Esophagus mucosa (tissue), 1 donor: ENCODE results near the gene CASP8. TPM values are rescaled to one million over a fixed set of nuclear protein-coding genes. Genes with fewer than 3 reads are reported as not detected.
"Not testable (repeated sequence)": the region's sequence is repeated elsewhere in the genome, so short reads cannot be mapped to it uniquely, and the experiment has no call there.

Source experiments
- ATAC-seq: fragments of 200-7000 bp; cut with Tn5 transposase; one replicate; pipeline ENCODE4 v1.9.1; 2020
- total RNA-seq: library from RNA; stranded (reverse); gene quantifications from one replicate; pipeline ENCODE4 v1.2.4, GENCODE V29; 2023
- donor health status: DM: yes; HTN: yes; CAD: no.

CASP8 gene
- total RNA-seq, 1 donor from 2014 or later, result 22.5 TPM

- no peak for ATAC-seq
Measured at GRCh38 chr2:201270293-201271001, 10.1 kb downstream of the CASP8 start.

GRCh38 chr2:201271917-201272316 is 11.6 kb downstream of the CASP8 start:
- ATAC-seq, result no peak

- ATAC-seq, result no peak
Measured at GRCh38 chr2:201273330-201273983, 13.1 kb downstream of the CASP8 start.

- no peak for ATAC-seq
Measured at GRCh38 chr2:201275069-201275468, 14.7 kb downstream of the CASP8 start.

- ATAC-seq, result no peak
Measured at GRCh38 chr2:201275990-201276389, 15.7 kb downstream of the CASP8 start.

- ATAC-seq, result no peak
Measured at GRCh38 chr2:201276511-201276910, 16.2 kb downstream of the CASP8 start.

GRCh38 chr2:201279079-201279478 is 18.7 kb downstream of the CASP8 start:
- peak; percentile 97 for ATAC-seq

- ATAC-seq, result no peak
Measured at GRCh38 chr2:201280191-201281040, 20.1 kb downstream of the CASP8 start.

GRCh38 chr2:201285499-201285898 is 25.2 kb downstream of the CASP8 start:
- ATAC-seq, result no peak

- not testable (repeated sequence) for ATAC-seq
Measured at GRCh38 chr2:201290457-201291148, 30.3 kb downstream of the CASP8 start.

GRCh38 chr2:201298462-201299052 is 38.2 kb downstream of the CASP8 start:
- ATAC-seq, result no peak

GRCh38 chr2:201299929-201300328 is 39.6 kb downstream of the CASP8 start:
- not testable (repeated sequence) for ATAC-seq

GRCh38 chr2:201307876-201308275 is 47.5 kb downstream of the CASP8 start:
- no peak for ATAC-seq

- ATAC-seq, result no peak
Measured at GRCh38 chr2:201308914-201309313, 48.6 kb downstream of the CASP8 start.

GRCh38 chr2:201313362-201313761 is 53.0 kb downstream of the CASP8 start:
- peak; percentile 56 for ATAC-seq

- ATAC-seq, result no peak
Measured at GRCh38 chr2:201319511-201319910, 59.2 kb downstream of the CASP8 start.

GRCh38 chr2:201320257-201320656 is 59.9 kb downstream of the CASP8 start:
- no peak for ATAC-seq

GRCh38 chr2:201320701-201321100 is 60.4 kb downstream of the CASP8 start:
- ATAC-seq, result no peak

GRCh38 chr2:201322772-201323171 is 62.4 kb downstream of the CASP8 start:
- no peak for ATAC-seq

- no peak for ATAC-seq
Measured at GRCh38 chr2:201327678-201328077, 67.3 kb downstream of the CASP8 start.

GRCh38 chr2:201329409-201329808 is 69.1 kb downstream of the CASP8 start:
- no peak for ATAC-seq
